HEK293 (cell line): ENCODE data around the gene ZNHIT1.

Experiments used
- GLI2 ChIP-seq: fragments of 450-650 bp; formaldehyde crosslinking; IDR thresholded peaks from 2 replicates; pipeline ENCODE4; 2017; ENCODE audit warnings: missing biosample characterization, missing genetic modification characterization, low read depth, borderline replicate concordance
- GLIS2 ChIP-seq: fragments of 450-650 bp; formaldehyde crosslinking; IDR thresholded peaks from 2 replicates; pipeline ENCODE4 v1.5.1; 2016; ENCODE audit warnings: missing biosample characterization, missing genetic modification characterization
- IKZF3 ChIP-seq: fragments of 450-650 bp; IDR thresholded peaks from 2 replicates; pipeline ENCODE4 v1.5.0; 2018; ENCODE audit warnings: missing biosample characterization, mild to moderate bottlenecking, missing genetic modification characterization, moderate library complexity
- MYNN ChIP-seq: fragments of 450-650 bp; formaldehyde crosslinking; IDR thresholded peaks from 2 replicates; pipeline ENCODE4 v1.5.1; 2016; ENCODE audit warnings: missing biosample characterization, missing genetic modification characterization, borderline replicate concordance
- OSR2 ChIP-seq: fragments of 450-650 bp; formaldehyde crosslinking; IDR thresholded peaks from 2 replicates; pipeline ENCODE4 v1.5.1; 2016; ENCODE audit warnings: missing biosample characterization, missing genetic modification characterization
- SP7 ChIP-seq: fragments of 450-650 bp; formaldehyde crosslinking; IDR thresholded peaks from 2 replicates; pipeline ENCODE4 v1.5.1; 2016; ENCODE audit warnings: missing biosample characterization, missing genetic modification characterization
- ZFP37 ChIP-seq: fragments of 450-650 bp; formaldehyde crosslinking; IDR thresholded peaks from 2 replicates; pipeline ENCODE4 v1.5.1; 2016; ENCODE audit warnings: missing biosample characterization, missing genetic modification characterization
- ZFP41 ChIP-seq: fragments of 450-650 bp; formaldehyde crosslinking; IDR thresholded peaks from 2 replicates; pipeline ENCODE4 v1.5.1; 2016; ENCODE audit warnings: missing biosample characterization, missing genetic modification characterization, borderline replicate concordance
- ZIC2 ChIP-seq: fragments of 450-650 bp; formaldehyde crosslinking; IDR thresholded peaks from 2 replicates; pipeline ENCODE4 v1.5.1; 2016; ENCODE audit warnings: missing biosample characterization, missing genetic modification characterization
- ZNF433 ChIP-seq: fragments of 450-650 bp; formaldehyde crosslinking; IDR thresholded peaks from 2 replicates; pipeline ENCODE4 v1.5.1; 2016; ENCODE audit warnings: missing biosample characterization, missing genetic modification characterization, low read depth
- ZNF501 ChIP-seq: fragments of 450-650 bp; formaldehyde crosslinking; IDR thresholded peaks from 2 replicates; pipeline ENCODE4 v1.5.1; 2016; ENCODE audit warnings: missing biosample characterization, missing genetic modification characterization
- ZNF654 ChIP-seq: fragments of 450-650 bp; formaldehyde crosslinking; IDR thresholded peaks from 2 replicates; pipeline ENCODE4 v1.5.1; 2016; ENCODE audit warnings: low read depth, missing biosample characterization, missing genetic modification characterization
- ZNF664 ChIP-seq: fragments of 450-650 bp; formaldehyde crosslinking; IDR thresholded peaks from 2 replicates; pipeline ENCODE4 v1.5.1; 2016; ENCODE audit warnings: missing biosample characterization, missing genetic modification characterization
- ZNF670 ChIP-seq: fragments of 450-650 bp; formaldehyde crosslinking; IDR thresholded peaks from 2 replicates; pipeline ENCODE4 v1.5.1; 2016; ENCODE audit warnings: missing biosample characterization, missing genetic modification characterization, low read depth
- ZNF76 ChIP-seq: fragments of 450-650 bp; formaldehyde crosslinking; IDR thresholded peaks from 2 replicates; pipeline ENCODE4; 2016; ENCODE audit warnings: low read depth, missing biosample characterization, missing genetic modification characterization, borderline replicate concordance
- ZNF830 ChIP-seq: fragments of 450-650 bp; IDR thresholded peaks from 2 replicates; pipeline ENCODE4 v1.5.0; 2018; ENCODE audit warnings: missing biosample characterization, missing genetic modification characterization, low read depth, mild to moderate bottlenecking, moderate library complexity
- ZXDB ChIP-seq: fragments of 450-650 bp; formaldehyde crosslinking; IDR thresholded peaks from 2 replicates; pipeline ENCODE4 v1.5.1; 2016; ENCODE audit warnings: missing biosample characterization, missing genetic modification characterization
- TF ChIP-seq, protein P1 (sequence below): fragments of 450-650 bp; formaldehyde crosslinking; IDR thresholded peaks from 2 replicates; pipeline ENCODE4 v1.5.1; 2016; ENCODE audit warnings: missing biosample characterization, missing genetic modification characterization
- TF ChIP-seq, protein P2 (sequence below): fragments of 450-650 bp; formaldehyde crosslinking; IDR thresholded peaks from 2 replicates; pipeline ENCODE4 v1.5.1; 2016; ENCODE audit warnings: missing biosample characterization, missing genetic modification characterization, low read depth
- TF ChIP-seq, protein P3 (sequence below): fragments of 450-650 bp; formaldehyde crosslinking; IDR thresholded peaks from 2 replicates; pipeline ENCODE4 v1.5.1; 2016; ENCODE audit warnings: missing biosample characterization, missing genetic modification characterization
- TF ChIP-seq, protein P4 (sequence below): fragments of 450-650 bp; formaldehyde crosslinking; IDR thresholded peaks from 2 replicates; pipeline ENCODE4 v1.5.1; 2017; ENCODE audit warnings: missing biosample characterization, mild to moderate bottlenecking, missing genetic modification characterization, moderate library complexity
- TF ChIP-seq, protein P5 (sequence below): fragments of 450-650 bp; formaldehyde crosslinking; IDR thresholded peaks from 2 replicates; pipeline ENCODE4 v1.5.1; 2016; ENCODE audit warnings: missing biosample characterization, missing genetic modification characterization
- TF ChIP-seq, protein P6 (sequence below): fragments of 450-650 bp; formaldehyde crosslinking; IDR thresholded peaks from 2 replicates; pipeline ENCODE4 v1.5.1; 2017; ENCODE audit warnings: missing biosample characterization, missing genetic modification characterization
- TF ChIP-seq, protein P7 (sequence below): fragments of 450-650 bp; formaldehyde crosslinking; IDR thresholded peaks from 2 replicates; pipeline ENCODE4 v1.5.1; 2017; ENCODE audit warnings: missing biosample characterization, missing genetic modification characterization
- TF ChIP-seq, protein P8 (sequence below): fragments of 450-650 bp; formaldehyde crosslinking; IDR thresholded peaks from 2 replicates; pipeline ENCODE4 v1.5.1; 2016; ENCODE audit warnings: missing biosample characterization, missing genetic modification characterization
- TF ChIP-seq, protein P9 (sequence below): fragments of 450-650 bp; IDR thresholded peaks from 2 replicates; pipeline ENCODE4 v1.5.1; 2018; ENCODE audit warnings: missing biosample characterization, missing genetic modification characterization

ZNHIT1 gene

DNA sequence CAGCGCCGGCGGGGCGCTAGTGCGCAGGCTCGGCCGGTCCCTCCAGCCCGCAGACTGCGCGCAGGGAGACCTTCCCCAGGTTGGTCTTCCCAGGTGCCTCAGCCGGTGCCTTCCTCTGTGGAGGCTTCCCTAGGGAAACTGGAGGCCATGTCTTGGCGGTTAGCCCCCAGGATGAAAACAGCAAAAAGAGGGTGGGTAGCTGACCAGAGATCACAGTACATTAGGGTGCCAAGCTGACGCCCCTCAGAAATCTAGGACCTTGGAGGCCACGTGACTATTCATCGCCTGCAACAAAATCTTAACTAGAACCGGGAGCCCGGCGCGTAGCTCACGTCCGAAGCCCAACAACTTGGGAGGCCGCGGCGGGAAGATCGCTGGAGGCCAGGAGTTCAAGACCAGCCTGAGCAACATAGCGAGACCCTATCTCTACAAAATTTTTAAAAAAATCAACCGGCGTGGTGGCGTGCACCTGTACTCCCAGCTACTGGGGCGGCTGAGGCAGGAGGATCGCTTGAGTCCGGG is 27.2 kb downstream of the ZNHIT1 start (continued):
- TF ChIP-seq, protein P1, sequence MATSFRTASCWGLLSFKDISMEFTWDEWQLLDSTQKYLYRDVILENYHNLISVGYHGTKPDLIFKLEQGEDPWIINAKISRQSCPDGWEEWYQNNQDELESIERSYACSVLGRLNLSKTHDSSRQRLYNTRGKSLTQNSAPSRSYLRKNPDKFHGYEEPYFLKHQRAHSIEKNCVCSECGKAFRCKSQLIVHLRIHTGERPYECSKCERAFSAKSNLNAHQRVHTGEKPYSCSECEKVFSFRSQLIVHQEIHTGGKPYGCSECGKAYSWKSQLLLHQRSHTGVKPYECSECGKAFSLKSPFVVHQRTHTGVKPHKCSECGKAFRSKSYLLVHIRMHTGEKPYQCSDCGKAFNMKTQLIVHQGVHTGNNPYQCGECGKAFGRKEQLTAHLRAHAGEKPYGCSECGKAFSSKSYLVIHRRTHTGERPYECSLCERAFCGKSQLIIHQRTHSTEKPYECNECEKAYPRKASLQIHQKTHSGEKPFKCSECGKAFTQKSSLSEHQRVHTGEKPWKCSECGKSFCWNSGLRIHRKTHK (tag by site-specific recombination) = no peak
- no peak for TF ChIP-seq ZNF433 (tag by site-specific recombination)
- TF ChIP-seq ZFP41 (tag by site-specific recombination) = no peak
- TF ChIP-seq, protein P2, sequence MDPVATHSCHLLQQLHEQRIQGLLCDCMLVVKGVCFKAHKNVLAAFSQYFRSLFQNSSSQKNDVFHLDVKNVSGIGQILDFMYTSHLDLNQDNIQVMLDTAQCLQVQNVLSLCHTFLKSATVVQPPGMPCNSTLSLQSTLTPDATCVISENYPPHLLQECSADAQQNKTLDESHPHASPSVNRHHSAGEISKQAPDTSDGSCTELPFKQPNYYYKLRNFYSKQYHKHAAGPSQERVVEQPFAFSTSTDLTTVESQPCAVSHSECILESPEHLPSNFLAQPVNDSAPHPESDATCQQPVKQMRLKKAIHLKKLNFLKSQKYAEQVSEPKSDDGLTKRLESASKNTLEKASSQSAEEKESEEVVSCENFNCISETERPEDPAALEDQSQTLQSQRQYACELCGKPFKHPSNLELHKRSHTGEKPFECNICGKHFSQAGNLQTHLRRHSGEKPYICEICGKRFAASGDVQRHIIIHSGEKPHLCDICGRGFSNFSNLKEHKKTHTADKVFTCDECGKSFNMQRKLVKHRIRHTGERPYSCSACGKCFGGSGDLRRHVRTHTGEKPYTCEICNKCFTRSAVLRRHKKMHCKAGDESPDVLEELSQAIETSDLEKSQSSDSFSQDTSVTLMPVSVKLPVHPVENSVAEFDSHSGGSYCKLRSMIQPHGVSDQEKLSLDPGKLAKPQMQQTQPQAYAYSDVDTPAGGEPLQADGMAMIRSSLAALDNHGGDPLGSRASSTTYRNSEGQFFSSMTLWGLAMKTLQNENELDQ = no peak
- TF ChIP-seq ZNF664 = no peak
- TF ChIP-seq, protein P3, sequence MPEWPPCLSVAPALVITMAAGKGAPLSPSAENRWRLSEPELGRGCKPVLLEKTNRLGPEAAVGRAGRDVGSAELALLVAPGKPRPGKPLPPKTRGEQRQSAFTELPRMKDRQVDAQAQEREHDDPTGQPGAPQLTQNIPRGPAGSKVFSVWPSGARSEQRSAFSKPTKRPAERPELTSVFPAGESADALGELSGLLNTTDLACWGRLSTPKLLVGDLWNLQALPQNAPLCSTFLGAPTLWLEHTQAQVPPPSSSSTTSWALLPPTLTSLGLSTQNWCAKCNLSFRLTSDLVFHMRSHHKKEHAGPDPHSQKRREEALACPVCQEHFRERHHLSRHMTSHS (tag by site-specific recombination) = no peak
- TF ChIP-seq, protein P4, sequence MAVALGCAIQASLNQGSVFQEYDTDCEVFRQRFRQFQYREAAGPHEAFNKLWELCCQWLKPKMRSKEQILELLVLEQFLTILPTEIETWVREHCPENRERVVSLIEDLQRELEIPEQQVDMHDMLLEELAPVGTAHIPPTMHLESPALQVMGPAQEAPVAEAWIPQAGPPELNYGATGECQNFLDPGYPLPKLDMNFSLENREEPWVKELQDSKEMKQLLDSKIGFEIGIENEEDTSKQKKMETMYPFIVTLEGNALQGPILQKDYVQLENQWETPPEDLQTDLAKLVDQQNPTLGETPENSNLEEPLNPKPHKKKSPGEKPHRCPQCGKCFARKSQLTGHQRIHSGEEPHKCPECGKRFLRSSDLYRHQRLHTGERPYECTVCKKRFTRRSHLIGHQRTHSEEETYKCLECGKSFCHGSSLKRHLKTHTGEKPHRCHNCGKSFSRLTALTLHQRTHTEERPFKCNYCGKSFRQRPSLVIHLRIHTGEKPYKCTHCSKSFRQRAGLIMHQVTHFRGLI (tag by site-specific recombination) = peak; percentile 87
- 0 out of 2 replicates have a peak, but pooled peaks have one; percentile 18 for TF ChIP-seq ZIC2 (tag by site-specific recombination)
- TF ChIP-seq ZNF830 = no peak
- peak; percentile 91 for TF ChIP-seq IKZF3 (tag by site-specific recombination)
- no peak for TF ChIP-seq GLI2 (tag by site-specific recombination)
- no peak for TF ChIP-seq MYNN (tag by site-specific recombination)
- TF ChIP-seq OSR2 (tag by site-specific recombination) = 0 out of 2 replicates have a peak, but pooled peaks have one; percentile 0
- peak; percentile 61; the same call in 1 of the 2 replicates for TF ChIP-seq SP7 (tag by site-specific recombination)
- TF ChIP-seq, protein P5, sequence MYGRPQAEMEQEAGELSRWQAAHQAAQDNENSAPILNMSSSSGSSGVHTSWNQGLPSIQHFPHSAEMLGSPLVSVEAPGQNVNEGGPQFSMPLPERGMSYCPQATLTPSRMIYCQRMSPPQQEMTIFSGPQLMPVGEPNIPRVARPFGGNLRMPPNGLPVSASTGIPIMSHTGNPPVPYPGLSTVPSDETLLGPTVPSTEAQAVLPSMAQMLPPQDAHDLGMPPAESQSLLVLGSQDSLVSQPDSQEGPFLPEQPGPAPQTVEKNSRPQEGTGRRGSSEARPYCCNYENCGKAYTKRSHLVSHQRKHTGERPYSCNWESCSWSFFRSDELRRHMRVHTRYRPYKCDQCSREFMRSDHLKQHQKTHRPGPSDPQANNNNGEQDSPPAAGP (tag by site-specific recombination) = 0 out of 2 replicates have a peak, but pooled peaks have one; percentile 8
- no peak for TF ChIP-seq ZNF76 (tag by site-specific recombination)
- 0 out of 2 replicates have a peak, but pooled peaks have one; percentile 11 for TF ChIP-seq ZNF501 (tag by site-specific recombination)
- TF ChIP-seq, protein P6, sequence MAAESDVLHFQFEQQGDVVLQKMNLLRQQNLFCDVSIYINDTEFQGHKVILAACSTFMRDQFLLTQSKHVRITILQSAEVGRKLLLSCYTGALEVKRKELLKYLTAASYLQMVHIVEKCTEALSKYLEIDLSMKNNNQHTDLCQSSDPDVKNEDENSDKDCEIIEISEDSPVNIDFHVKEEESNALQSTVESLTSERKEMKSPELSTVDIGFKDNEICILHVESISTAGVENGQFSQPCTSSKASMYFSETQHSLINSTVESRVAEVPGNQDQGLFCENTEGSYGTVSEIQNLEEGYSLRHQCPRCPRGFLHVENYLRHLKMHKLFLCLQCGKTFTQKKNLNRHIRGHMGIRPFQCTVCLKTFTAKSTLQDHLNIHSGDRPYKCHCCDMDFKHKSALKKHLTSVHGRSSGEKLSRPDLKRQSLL (tag by site-specific recombination) = no peak
- TF ChIP-seq ZNF670 (tag by site-specific recombination) = no peak
- TF ChIP-seq ZNF654 = no peak
- TF ChIP-seq, protein P7, sequence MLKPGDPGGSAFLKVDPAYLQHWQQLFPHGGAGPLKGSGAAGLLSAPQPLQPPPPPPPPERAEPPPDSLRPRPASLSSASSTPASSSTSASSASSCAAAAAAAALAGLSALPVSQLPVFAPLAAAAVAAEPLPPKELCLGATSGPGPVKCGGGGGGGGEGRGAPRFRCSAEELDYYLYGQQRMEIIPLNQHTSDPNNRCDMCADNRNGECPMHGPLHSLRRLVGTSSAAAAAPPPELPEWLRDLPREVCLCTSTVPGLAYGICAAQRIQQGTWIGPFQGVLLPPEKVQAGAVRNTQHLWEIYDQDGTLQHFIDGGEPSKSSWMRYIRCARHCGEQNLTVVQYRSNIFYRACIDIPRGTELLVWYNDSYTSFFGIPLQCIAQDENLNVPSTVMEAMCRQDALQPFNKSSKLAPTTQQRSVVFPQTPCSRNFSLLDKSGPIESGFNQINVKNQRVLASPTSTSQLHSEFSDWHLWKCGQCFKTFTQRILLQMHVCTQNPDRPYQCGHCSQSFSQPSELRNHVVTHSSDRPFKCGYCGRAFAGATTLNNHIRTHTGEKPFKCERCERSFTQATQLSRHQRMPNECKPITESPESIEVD (tag by site-specific recombination) = no peak
- TF ChIP-seq GLIS2 (tag by site-specific recombination) = peak; percentile 80
- TF ChIP-seq ZFP37 (tag by site-specific recombination) = no peak
- no peak for TF ChIP-seq ZXDB (tag by site-specific recombination)
- TF ChIP-seq, protein P8, sequence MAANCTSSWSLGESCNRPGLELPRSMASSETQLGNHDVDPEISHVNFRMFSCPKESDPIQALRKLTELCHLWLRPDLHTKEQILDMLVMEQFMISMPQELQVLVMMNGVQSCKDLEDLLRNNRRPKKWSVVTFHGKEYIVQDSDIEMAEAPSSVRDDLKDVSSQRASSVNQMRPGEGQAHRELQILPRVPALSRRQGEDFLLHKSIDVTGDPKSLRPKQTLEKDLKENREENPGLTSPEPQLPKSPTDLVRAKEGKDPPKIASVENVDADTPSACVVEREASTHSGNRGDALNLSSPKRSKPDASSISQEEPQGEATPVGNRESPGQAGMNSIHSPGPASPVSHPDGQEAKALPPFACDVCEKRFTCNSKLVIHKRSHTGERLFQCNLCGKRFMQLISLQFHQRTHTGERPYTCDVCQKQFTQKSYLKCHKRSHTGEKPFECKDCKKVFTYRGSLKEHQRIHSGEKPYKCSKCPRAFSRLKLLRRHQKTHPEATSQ (tag by site-specific recombination) = no peak
- TF ChIP-seq, protein P9, sequence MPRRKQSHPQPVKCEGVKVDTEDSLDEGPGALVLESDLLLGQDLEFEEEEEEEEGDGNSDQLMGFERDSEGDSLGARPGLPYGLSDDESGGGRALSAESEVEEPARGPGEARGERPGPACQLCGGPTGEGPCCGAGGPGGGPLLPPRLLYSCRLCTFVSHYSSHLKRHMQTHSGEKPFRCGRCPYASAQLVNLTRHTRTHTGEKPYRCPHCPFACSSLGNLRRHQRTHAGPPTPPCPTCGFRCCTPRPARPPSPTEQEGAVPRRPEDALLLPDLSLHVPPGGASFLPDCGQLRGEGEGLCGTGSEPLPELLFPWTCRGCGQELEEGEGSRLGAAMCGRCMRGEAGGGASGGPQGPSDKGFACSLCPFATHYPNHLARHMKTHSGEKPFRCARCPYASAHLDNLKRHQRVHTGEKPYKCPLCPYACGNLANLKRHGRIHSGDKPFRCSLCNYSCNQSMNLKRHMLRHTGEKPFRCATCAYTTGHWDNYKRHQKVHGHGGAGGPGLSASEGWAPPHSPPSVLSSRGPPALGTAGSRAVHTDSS (tag by site-specific recombination) = no peak
